ENCODE measurements around the gene PCDHB11.
A peak's percentile ranks its signal among the peaks of the same experiment; 100 is the strongest.
"Not testable (repeated sequence)": the region's sequence is repeated elsewhere in the genome, so short reads cannot be mapped to it uniquely, and the experiment has no call there.

PCDHB11 gene

DNA sequence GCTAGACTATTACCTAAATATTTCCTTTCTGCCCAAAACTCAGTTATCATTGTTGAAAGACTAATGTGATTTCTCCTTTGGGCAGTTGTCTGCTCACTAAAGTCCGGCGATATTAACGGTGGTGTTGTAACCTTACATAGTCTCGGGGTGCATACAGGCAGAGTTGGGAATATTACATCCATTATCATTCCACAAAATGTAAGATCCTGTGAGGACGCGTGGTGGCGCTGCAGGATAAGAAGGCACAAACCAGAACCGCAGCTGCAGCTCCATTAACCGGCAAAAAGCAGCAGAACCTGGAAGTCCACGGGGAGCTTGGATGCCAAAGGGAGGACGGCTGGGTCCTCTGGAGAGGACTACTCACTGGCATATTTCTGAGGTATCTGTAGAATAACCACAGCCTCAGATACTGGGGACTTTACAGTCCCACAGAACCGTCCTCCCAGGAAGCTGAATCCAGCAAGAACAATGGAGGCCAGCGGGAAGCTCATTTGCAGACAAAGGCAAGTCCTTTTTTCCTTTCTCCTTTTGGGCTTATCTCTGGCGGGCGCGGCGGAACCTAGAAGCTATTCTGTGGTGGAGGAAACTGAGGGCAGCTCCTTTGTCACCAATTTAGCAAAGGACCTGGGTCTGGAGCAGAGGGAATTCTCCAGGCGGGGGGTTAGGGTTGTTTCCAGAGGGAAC, 14.4 kb downstream of the PCDHB11 start, which contains the start of gene PCDHB13:
Gene PCDHB13, plus strand, starts transcription at position 264 of the 684 bp plus-strand sequence. Its CDS starts 205 bp downstream, at position 469.
- H3K4me3 ChIP-seq (ENCODE audit: low read depth, low read length): peak within 1 kb of the TSS; percentile 36
- TF ChIP-seq, protein P1, sequence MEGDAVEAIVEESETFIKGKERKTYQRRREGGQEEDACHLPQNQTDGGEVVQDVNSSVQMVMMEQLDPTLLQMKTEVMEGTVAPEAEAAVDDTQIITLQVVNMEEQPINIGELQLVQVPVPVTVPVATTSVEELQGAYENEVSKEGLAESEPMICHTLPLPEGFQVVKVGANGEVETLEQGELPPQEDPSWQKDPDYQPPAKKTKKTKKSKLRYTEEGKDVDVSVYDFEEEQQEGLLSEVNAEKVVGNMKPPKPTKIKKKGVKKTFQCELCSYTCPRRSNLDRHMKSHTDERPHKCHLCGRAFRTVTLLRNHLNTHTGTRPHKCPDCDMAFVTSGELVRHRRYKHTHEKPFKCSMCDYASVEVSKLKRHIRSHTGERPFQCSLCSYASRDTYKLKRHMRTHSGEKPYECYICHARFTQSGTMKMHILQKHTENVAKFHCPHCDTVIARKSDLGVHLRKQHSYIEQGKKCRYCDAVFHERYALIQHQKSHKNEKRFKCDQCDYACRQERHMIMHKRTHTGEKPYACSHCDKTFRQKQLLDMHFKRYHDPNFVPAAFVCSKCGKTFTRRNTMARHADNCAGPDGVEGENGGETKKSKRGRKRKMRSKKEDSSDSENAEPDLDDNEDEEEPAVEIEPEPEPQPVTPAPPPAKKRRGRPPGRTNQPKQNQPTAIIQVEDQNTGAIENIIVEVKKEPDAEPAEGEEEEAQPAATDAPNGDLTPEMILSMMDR (IDR thresholded peaks at IDR 0.05; ENCODE audit: control insufficient read depth, extremely low read depth, insufficient read depth): peak; percentile 63
- DNase-seq (ENCODE audit: low read depth): peak; percentile 47

DNA sequence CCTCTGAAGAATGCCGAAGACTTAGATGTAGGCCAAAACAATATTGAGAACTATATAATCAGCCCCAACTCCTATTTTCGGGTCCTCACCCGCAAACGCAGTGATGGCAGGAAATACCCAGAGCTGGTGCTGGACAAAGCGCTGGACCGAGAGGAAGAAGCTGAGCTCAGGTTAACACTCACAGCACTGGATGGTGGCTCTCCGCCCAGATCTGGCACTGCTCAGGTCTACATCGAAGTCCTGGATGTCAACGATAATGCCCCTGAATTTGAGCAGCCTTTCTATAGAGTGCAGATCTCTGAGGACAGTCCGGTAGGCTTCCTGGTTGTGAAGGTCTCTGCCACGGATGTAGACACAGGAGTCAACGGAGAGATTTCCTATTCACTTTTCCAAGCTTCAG, 15.2 kb downstream of the PCDHB11 start:
- not testable (repeated sequence) for H3K4me3 ChIP-seq (ENCODE audit: low read depth, low read length); DNase-seq (ENCODE audit: low read depth)

DNA sequence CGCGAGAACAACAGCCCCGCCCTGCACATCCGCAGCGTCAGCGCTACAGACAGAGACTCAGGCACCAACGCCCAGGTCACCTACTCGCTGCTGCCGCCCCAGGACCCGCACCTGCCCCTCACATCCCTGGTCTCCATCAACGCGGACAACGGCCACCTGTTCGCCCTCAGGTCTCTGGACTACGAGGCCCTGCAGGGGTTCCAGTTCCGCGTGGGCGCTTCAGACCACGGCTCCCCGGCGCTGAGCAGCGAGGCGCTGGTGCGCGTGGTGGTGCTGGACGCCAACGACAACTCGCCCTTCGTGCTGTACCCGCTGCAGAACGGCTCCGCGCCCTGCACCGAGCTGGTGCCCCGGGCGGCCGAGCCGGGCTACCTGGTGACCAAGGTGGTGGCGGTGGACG, 16.1 kb downstream of the PCDHB11 start:
- not testable (repeated sequence) for DNase-seq (ENCODE audit: low read depth); H3K4me3 ChIP-seq (ENCODE audit: low read depth, low read length)

DNA sequence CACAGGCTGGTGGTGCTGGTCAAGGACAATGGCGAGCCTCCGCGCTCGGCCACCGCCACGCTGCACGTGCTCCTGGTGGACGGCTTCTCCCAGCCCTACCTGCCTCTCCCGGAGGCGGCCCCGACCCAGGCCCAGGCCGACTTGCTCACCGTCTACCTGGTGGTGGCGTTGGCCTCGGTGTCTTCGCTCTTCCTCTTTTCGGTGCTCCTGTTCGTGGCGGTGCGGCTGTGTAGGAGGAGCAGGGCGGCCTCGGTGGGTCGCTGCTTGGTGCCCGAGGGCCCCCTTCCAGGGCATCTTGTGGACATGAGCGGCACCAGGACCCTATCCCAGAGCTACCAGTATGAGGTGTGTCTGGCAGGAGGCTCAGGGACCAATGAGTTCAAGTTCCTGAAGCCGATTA, 16.6 kb downstream of the PCDHB11 start:
- DNase-seq (ENCODE audit: low read depth); H3K4me3 ChIP-seq (ENCODE audit: low read depth, low read length): not testable (repeated sequence)

DNA sequence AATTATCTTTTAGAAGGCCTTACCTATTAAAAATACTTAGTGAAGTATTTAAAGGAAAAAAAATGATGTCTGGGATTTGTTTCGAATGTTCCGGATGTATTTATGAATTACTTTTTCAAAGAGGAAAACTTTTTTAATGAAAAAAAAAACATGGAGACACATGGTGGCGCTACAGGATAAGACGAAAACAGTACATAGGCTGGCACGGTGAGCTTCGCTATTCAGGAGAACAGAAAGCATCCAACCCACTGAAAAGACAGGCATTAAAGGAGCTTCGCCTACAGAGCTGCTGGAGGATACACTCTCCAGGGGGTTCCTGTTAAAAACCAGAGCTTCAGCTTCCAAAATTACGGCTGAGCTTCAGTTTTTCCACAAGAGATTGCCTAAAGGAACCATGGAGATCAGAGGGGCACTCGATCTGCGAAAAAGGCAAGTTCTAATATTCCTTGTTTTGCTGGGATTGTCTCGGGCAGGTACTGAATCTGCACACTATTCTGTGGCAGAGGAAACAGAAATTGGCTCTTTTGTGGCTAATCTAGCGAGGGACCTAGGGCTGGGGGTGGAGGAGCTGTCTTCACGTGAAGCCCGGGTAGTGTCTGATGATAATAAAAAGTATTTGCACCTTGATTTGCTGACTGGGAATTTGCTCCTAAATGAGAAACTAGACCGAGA, 23.8 kb downstream of the PCDHB11 start, which contains the start of gene PCDHB14:
Gene PCDHB14, plus strand, starts transcription at position 232 of the 672 bp plus-strand sequence. Its CDS starts 163 bp downstream, at position 395.
- peak within 1 kb of the TSS; percentile 37 for H3K4me3 ChIP-seq (ENCODE audit: low read depth, low read length)
- TF ChIP-seq, protein P1 (IDR thresholded peaks at IDR 0.05; ENCODE audit: control insufficient read depth, extremely low read depth, insufficient read depth): peak; percentile 46

DNA sequence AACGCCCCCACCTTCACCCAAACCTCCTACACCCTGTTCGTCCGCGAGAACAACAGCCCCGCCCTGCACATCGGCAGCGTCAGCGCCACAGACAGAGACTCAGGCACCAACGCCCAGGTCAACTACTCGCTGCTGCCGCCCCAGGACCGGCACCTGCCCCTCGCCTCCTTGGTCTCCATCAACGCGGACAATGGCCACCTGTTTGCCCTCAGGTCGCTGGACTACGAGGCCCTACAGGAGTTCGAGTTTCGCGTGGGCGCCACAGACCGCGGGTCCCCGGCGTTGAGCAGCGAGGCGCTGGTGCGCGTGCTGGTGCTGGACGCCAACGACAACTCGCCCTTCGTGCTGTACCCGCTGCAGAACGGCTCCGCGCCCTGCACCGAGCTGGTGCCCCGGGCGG, 25.4 kb downstream of the PCDHB11 start:
- not testable (repeated sequence) for H3K4me3 ChIP-seq (ENCODE audit: low read depth, low read length); DNase-seq (ENCODE audit: low read depth)

More for the DNA sequence above, 23.8 kb downstream of the PCDHB11 start, which contains the start of gene PCDHB14:
- peak; percentile 32 for DNase-seq (ENCODE audit: low read depth)

DNA sequence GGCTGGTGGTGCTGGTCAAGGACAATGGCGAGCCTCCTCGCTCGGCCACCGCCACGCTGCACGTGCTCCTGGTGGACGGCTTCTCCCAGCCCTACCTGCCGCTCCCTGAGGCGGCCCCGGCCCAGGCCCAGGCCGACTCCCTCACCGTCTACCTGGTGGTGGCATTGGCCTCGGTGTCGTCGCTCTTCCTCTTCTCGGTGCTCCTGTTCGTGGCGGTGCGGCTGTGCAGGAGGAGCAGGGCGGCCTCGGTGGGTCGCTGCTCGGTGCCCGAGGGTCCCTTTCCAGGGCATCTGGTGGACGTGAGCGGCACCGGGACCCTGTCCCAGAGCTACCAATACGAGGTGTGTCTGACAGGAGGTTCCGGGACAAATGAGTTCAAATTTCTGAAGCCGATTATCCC, 26.0 kb downstream of the PCDHB11 start:
- DNase-seq (ENCODE audit: low read depth); H3K4me3 ChIP-seq (ENCODE audit: low read depth, low read length): not testable (repeated sequence)

DNA sequence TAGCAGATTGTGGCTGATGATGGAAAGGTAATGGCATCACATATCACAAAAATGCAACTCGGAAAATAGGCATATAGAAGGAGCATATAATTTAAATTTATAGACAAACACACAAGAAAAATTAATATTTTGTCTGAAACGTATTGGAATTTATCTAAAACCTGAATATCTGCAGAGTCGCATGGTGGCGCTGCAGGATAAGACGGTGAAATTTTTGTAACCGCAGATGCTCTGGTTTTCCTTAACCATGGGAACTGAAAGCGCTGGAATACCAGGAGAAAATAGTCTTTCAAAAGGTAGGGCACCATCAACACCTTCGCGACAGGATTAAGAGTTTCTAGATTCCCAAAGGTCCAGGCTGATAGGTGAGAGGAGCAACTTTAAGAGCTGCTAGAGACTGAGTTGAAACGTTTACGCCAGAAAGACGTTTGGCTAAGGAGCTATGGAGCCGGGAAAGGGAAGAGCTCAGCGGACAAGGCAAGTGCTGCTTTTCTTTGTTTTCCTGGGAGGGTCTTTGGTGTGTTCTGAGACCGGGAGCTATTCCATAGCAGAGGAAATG, 34.8 kb downstream of the PCDHB11 start:
- no peak for DNase-seq (ENCODE audit: low read depth)
- TF ChIP-seq, protein P1 (IDR thresholded peaks at IDR 0.05; ENCODE audit: control insufficient read depth, extremely low read depth, insufficient read depth): peak; percentile 42
- H3K4me3 ChIP-seq (ENCODE audit: low read depth, low read length): peak overlapping the region; percentile 39

DNA sequence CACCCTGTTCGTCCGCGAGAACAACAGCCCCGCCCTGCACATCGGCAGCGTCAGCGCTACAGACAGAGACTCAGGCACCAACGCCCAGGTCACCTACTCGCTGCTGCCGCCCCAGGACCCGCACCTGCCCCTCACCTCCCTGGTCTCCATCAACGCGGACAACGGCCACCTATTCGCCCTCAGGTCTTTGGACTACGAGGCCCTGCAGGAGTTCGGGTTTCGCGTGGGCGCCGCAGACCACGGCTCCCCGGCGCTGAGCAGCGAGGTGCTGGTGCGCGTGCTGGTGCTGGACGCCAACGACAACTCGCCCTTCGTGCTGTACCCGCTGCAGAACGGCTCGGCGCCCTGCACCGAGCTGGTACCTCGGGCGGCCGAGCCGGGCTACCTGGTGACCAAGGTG, 36.5 kb downstream of the PCDHB11 start:
- H3K4me3 ChIP-seq (ENCODE audit: low read depth, low read length); DNase-seq (ENCODE audit: low read depth): not testable (repeated sequence)

Measured in LNCaP clone FGC (cell line).